ENCODE data around the gene TAAR5. TPM values are rescaled to one million over a fixed set of nuclear protein-coding genes. Genes with fewer than 3 reads are reported as not detected.

Gene TAAR5
- total and polyA plus RNA-seq, 2 of the 8 experiments (the other 6 are each of a cell fraction or from before 2014, with no cell fraction given), result not detected

- Histone ChIP-seq H3K4me1 (replicated peaks in 1 of 4; ENCODE audit: control insufficient read depth in 3 of 4, insufficient read depth in 4 of 4, low read length in 3 of 4) (no peaks in the 10 kb centered on the region), H3K27me3 (replicated peaks in 1 of 4; ENCODE audit: control insufficient read depth in 3 of 4, extremely low read depth in 1 of 4, insufficient read depth in 3 of 4, low read length in 3 of 4) (no peaks in the 10 kb centered on the region), H3K14ac (ENCODE audit: insufficient read length) (no peak overlapping the region), H3K79me1 (ENCODE audit: low read depth, low read length) (no peaks in the 10 kb centered on the region), H3K36me3 (ENCODE audit: control insufficient read depth in 2 of 4, insufficient read depth in 4 of 4, low read length in 3 of 4) (no peaks in the 10 kb centered on the region), H2AFZ (ENCODE audit: low read length) (no peak overlapping the region), H4K5ac (ENCODE audit: insufficient read length, low read depth, low read length) (no peak overlapping the region), H3K56ac (replicated peaks; ENCODE audit: insufficient read length, low read depth, low read length) (no peak overlapping the region), H2AK5ac (ENCODE audit: low read depth, low read length) (no peak overlapping the region), H3K23me2 (ENCODE audit: low read depth, low read length) (no peaks in the 10 kb centered on the region), H2BK20ac (ENCODE audit: low read length) (no peak overlapping the region), H2BK15ac (ENCODE audit: low read length) (no peak overlapping the region), H2BK12ac (ENCODE audit: low read depth, low read length) (no peak overlapping the region), H2BK5ac (ENCODE audit: low read depth, low read length) (no peak overlapping the region), H3K4me3 (ENCODE audit: extremely low read depth in 1 of 4, insufficient read depth in 2 of 4, low read depth in 3 of 4, low read length in 4 of 4) (no peak overlapping the region), H4K8ac (ENCODE audit: extremely low read depth, insufficient read depth, low read length) (no peak overlapping the region), H3K23ac (ENCODE audit: insufficient read length) (no peak overlapping the region), H3K4me2 (ENCODE audit: insufficient read depth in 1 of 2, low read depth in 2 of 2, low read length in 2 of 2) (no peak overlapping the region), H3K4ac (replicated peaks; ENCODE audit: insufficient read length, low read depth, low read length) (no peak overlapping the region), H4K91ac (replicated peaks; ENCODE audit: insufficient read length, low read length) (no peak overlapping the region), H3K27ac (ENCODE audit: low read depth, low read length) (no peak overlapping the region), H2BK120ac (replicated peaks; ENCODE audit: low read depth, low read length) (no peak overlapping the region), H3K18ac (ENCODE audit: extremely low read depth, low read length) (no peak overlapping the region), H3K9ac (replicated peaks in 1 of 4; ENCODE audit: extremely low read depth in 1 of 4, low read depth in 3 of 4, low read length in 3 of 4) (no peak overlapping the region), H3K79me2 (ENCODE audit: control insufficient read depth in 1 of 2, insufficient read depth in 2 of 2, low read length in 2 of 2) (no peaks in the 10 kb centered on the region), H3K9me3 (ENCODE audit: insufficient read depth in 2 of 2, low read depth in 1 of 2, low read length in 1 of 2) (no peaks in the 10 kb centered on the region), H4K20me1 (replicated peaks in 1 of 2; ENCODE audit: control insufficient read depth in 1 of 2, insufficient read depth in 2 of 2, low read length in 2 of 2) (no peaks in the 10 kb centered on the region)
- WGBS, 2 experiments (ENCODE audit: extremely low coverage in 1 of 2, insufficient coverage in 1 of 2, insufficient read length in 1 of 2, insufficient replicate concordance in 2 of 2, low coverage in 1 of 2, low lambda C conversion rate in 2 of 2, missing lambda C conversion rate in 1 of 2), result 92% methylated on average over 4 of the region's 4 CpGs; no CpG with 5 or more reads in 1 of the 2 experiments
- POLR2A ChIA-PET (ENCODE audit: partially characterized antibody), result interaction anchor here (0.6 kb wide), 1 partner anchor 178 kb away, joined by 3 read pairs; no protein-coding TSS in a partner anchor
- DNase-seq (ENCODE audit: low read depth in 1 of 2, low spot score in 2 of 2), result no peak
- CTCF ChIA-PET (ENCODE audit: partially characterized antibody), result interaction anchor here (0.7 to 1.5 kb wide), 8 partner anchors 9 to 107 kb away, joined by 3 to 4 read pairs (median 3); no protein-coding TSS in a partner anchor
- no peak for FAIRE-seq
- TF ChIP-seq TEAD4 (IDR thresholded peaks at IDR 0.05; ENCODE audit: low read depth, low read length) (no peak), KDM5A (IDR thresholded peaks at IDR 0.05; ENCODE audit: low read length) (no peak), TBP (IDR thresholded peaks at IDR 0.05; ENCODE audit: low read depth, low read length) (no peak), KDM4A (IDR thresholded peaks at IDR 0.05; ENCODE audit: low read depth, low read length, severe bottlenecking) (no peak), CREB1 (IDR thresholded peaks at IDR 0.05) (no peak), JUN (IDR thresholded peaks at IDR 0.05; ENCODE audit: low read depth, low read length) (no peak), POLR2A (IDR thresholded peaks at IDR 0.05; ENCODE audit: control extremely low read depth in 1 of 2, low read depth in 2 of 2, low read length in 2 of 2) (no peak), GTF2F1 (IDR thresholded peaks at IDR 0.05; ENCODE audit: borderline replicate concordance, low read depth, low read length) (no peak), SP1 (IDR thresholded peaks at IDR 0.05; ENCODE audit: low read depth, low read length) (no peak)
These were observed 45.3 kb upstream of the TAAR5 start for GRCh38 chr6:132634796-132635195.
